GM18505 (cell line): ENCODE measurements around the gene ISLR2.

ENCODE experiments used
- ATAC-seq: cut with Tn5 transposase; IDR thresholded peaks from one replicate; pipeline ENCODE4 v1.9.1; 2021; ENCODE audit not compliant: unreplicated experiment
- POLR2A ChIP-seq: IDR thresholded peaks from 4 replicates; pipeline ENCODE4 v1.6.1; 2011; ENCODE audit warnings: borderline replicate concordance; ENCODE audit not compliant: insufficient read depth, insufficient read length; ENCODE audit errors: extremely low read depth

ISLR2 gene

DNA sequence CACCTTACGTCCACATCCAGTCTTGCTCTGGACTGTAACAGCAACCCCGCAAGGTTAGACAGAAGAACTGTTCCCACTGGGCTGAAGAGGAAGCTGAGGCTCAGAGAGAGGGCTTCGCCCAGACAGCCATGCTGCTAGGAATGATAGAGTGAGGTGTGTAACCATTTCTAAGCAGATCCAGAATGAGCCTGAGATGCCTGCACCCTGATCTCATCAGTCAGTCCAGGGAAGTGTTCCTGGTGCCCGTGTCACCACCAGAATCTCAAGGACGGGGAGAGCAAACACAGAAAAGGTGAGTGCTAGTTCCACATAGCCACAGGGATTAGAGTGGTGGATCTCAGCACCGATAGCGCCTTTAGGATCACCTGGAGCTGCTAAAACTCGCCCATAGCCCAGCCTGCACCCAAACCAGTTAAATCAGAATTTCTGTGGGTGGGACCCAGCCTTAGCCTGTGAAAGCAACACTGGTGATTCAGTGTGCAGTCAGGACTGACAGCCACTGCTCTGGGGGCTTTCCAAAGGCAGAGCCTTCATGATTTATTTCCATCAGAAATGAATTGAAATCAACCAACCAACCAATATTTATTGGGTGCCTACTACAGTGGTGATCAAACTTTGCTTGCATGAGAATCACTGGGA, 55.4 kb downstream of the ISLR2 start:
- no peak for TF ChIP-seq POLR2A
- no peak for ATAC-seq
